Measurements from ENCODE around the gene ATF5. TPM values are rescaled to one million over a fixed set of nuclear protein-coding genes. Genes with fewer than 3 reads are reported as not detected.
A peak's percentile ranks its signal among the peaks of the same experiment; 100 is the strongest.

ATF5 gene
- total and polyA plus RNA-seq, 2 experiments from 2014 or later, result 4.8 to 6.8 TPM

- Histone ChIP-seq H3K36me3 (peaks cover 5% of the 10 kb centered on the region), H3K4me3 (no peak overlapping the region), H3K9me3 (ENCODE audit: low read depth) (no peaks in the 10 kb centered on the region), H3K27me3 (no peaks in the 10 kb centered on the region), H3K27ac (no peak overlapping the region), H3K4me1 (ENCODE audit: low read depth) (no peaks in the 10 kb centered on the region)
- no peak for DNase-seq (ENCODE audit: low read depth in 1 of 2, low spot score in 1 of 2)
- TF ChIP-seq CTCF (IDR thresholded peaks at IDR 0.05; ENCODE audit: low read depth, low read length), result peak; percentile 19
Measured at GRCh38 chr19:49915271-49915670, 13.7 kb upstream of the ATF5 start.

DNA sequence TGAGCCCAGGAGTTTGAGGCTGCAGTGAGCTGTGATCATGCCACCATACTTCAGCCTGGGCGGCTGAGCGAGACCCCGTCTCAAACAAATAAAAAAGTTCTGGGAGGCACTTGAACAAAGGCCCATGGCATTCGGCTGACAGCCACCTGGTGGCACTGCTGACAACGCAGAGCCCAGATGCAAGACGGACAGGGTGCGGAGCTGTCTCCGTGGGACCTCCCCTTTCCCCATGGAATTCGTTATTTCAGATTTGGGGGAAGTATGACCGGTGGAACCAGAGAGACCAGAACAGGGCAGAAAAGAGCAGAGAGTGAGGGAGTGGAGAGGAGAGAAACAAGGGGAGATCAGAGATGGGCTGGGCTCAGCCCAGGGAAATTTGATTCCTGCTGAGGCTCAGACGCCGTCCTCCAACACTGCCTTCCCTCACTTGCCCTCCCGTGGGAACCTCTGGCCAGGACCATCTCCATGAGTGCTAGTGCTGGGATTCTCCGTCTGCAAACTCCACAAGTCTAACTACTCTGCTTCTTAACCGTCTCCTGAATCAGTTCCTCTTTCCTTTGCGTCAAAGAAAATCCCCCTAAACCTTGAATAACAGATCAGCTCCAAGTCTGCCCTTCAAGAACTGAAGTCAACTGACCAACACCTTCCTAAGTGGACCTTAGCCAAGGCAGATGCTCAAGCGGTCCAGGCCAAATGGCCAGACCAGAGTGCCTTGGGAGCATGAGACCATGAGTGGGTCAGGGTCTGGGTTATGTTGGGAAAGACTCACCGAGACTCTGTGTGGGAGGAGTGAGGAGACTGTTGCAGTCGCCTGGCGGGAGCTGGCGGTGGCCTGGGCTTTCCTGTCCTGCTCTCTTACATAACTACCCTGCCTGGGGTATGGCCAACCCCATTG, 11.9 kb upstream of the ATF5 start:
- no peak for DNase-seq (ENCODE audit: low read depth in 1 of 2, low spot score in 1 of 2)
- H3K9me3 ChIP-seq (ENCODE audit: low read depth), result no peaks in the 10 kb centered on the region
- no peak overlapping the region for H3K4me3 ChIP-seq
- TF ChIP-seq CTCF (IDR thresholded peaks at IDR 0.05; ENCODE audit: low read depth, low read length), result no peak
- H3K27me3 ChIP-seq, result no peaks in the 10 kb centered on the region
- H3K36me3 ChIP-seq, result no peaks in the 10 kb centered on the region
- H3K4me1 ChIP-seq (ENCODE audit: low read depth), result no peaks in the 10 kb centered on the region
- H3K27ac ChIP-seq, result no peak overlapping the region

DNA sequence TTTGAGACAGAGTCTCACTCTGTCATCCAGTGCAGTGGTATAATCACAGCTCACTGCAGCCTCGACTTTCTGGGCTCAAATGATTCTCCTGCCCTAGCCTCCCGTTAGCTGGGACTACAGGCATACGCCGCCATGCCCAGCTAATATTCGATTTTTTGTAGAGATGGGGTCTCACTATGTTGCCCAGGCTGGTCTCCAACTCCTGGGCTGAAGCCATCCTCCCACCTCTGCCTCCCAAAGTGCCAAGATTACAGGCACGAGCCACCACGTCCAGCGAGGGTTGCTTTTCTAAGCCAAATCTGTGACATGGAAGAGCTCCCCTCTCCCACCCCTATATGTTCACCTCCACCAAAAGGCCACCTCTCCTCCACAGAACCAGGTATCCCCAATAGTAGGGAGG, 10.9 kb upstream of the ATF5 start:
- TF ChIP-seq CTCF (IDR thresholded peaks at IDR 0.05; ENCODE audit: low read depth, low read length), result no peak
- Histone ChIP-seq H3K27me3 (no peaks in the 10 kb centered on the region), H3K36me3 (no peaks in the 10 kb centered on the region), H3K4me1 (ENCODE audit: low read depth) (no peaks in the 10 kb centered on the region), H3K4me3 (no peak overlapping the region), H3K27ac (no peak overlapping the region), H3K9me3 (ENCODE audit: low read depth) (no peaks in the 10 kb centered on the region)
- DNase-seq (ENCODE audit: low read depth in 1 of 2, low spot score in 1 of 2), result no peak

DNA sequence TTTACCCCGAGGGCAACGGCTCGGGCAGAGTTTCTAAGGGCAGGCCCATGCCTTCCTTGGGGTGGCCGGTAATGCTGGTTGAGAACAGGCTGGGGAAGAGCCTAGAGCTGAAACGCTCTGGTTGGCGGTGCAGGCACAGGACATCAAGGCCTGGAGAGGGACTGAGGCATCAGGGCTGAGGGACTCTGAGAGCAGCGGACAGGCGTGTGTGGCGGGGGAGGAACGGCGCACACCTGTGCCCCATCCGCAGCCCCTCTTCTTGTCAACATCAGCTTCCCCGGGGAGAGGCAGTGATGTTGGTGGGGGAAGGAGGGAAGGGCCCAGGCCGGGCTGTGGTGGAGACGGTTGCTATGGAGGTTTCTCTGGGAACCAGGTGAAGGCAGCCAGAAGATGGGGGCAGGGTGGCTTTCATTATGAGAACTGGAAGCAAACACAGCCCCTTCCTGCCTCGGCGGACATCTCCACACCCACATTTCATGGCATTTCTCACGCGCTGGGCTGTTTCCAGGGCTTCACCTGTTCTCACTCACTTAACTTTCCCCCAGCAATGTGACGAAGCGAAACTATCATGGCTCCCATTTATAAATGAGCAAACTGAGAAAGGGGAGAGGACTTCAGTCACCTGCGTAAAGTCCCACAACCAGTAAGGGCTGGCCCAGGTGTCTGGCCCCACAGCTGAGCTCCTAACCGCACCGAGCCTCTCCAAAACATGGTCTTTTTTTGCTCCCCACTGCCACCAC, 8.2 kb upstream of the ATF5 start:
- no peak for TF ChIP-seq CTCF (IDR thresholded peaks at IDR 0.05; ENCODE audit: low read depth, low read length)
- H3K36me3 ChIP-seq, result peaks cover 6% of the 10 kb centered on the region
- no peak overlapping the region for H3K4me3 ChIP-seq
- H3K27ac ChIP-seq, result no peak overlapping the region
- no peak for DNase-seq (ENCODE audit: low read depth in 1 of 2, low spot score in 1 of 2)
- H3K27me3 ChIP-seq, result no peaks in the 10 kb centered on the region
- no peaks in the 10 kb centered on the region for H3K4me1 ChIP-seq (ENCODE audit: low read depth)
- no peaks in the 10 kb centered on the region for H3K9me3 ChIP-seq (ENCODE audit: low read depth)

DNA sequence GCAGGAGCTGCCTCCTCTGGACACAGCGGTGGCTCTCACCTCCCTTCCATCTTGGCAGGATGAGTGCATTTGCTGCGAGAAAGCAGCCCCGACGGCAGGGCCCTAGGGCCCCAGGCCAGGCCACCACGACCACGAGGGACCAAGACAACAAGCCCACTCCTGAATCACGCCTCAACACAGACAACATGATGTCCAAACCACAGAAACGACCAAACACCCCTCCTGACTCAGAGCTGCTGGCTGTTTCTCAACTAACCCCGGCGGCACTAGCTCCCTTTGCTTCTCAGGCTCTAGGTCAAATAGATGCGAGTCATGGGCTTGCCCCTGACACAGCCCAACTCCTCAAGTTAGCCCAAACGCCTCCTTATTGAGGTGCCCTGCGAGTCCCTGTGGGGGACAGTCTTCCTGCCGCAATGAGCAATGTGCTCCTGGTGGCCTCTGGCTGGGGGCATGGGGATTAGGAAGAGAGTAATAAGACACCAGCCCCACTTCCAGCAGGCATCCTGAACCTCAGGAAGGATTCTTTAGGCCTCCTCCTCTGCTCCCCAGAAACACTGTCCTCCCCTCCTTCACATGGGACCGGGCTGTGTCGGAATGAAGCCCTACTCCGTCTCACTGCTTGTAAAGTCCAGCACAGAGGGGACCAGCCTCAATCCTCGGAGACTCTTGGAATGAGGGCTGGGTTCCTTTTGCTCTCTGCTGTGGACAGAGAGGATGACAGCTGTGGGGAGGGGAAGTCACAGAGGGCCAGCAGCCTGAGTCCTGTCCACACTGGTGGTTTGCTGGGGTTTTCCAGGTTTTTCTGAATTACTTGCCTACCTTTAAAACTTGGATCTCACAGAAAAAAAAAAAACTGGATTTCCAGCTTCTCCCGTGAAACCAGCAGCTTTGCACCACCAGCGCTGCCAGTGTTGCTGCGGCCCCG, 6.9 kb upstream of the ATF5 start:
- Histone ChIP-seq H3K27me3 (no peaks in the 10 kb centered on the region), H3K36me3 (peaks cover 6% of the 10 kb centered on the region), H3K4me3 (no peak overlapping the region), H3K27ac (no peak overlapping the region), H3K4me1 (ENCODE audit: low read depth) (no peaks in the 10 kb centered on the region), H3K9me3 (ENCODE audit: low read depth) (no peaks in the 10 kb centered on the region)
- DNase-seq (ENCODE audit: low read depth in 1 of 2, low spot score in 1 of 2), result peak in 1 of 2 donors; percentile 50
- TF ChIP-seq CTCF (IDR thresholded peaks at IDR 0.05; ENCODE audit: low read depth, low read length), result no peak

Data from cardiac muscle cell (in vitro differentiated cells and primary cell).